NB4 (cell line): ENCODE measurements around the gene UQCC5.

Experiments used
- MAX ChIP-seq: IDR thresholded peaks from 2 replicates; pipeline ENCODE4 v1.6.1; 2011; ENCODE audit warnings: low read depth, low read length
- POLR2A ChIP-seq: IDR thresholded peaks from 2 replicates; pipeline ENCODE4 v1.6.1; 2011; ENCODE audit warnings: mild to moderate bottlenecking; ENCODE audit not compliant: insufficient read length; ENCODE audit errors: extremely low read depth
- TF ChIP-seq, protein P1 (sequence below): IDR thresholded peaks from one replicate; pipeline ENCODE4 v1.5.1; 2012; ENCODE audit warnings: low read depth, low read length

DNA sequence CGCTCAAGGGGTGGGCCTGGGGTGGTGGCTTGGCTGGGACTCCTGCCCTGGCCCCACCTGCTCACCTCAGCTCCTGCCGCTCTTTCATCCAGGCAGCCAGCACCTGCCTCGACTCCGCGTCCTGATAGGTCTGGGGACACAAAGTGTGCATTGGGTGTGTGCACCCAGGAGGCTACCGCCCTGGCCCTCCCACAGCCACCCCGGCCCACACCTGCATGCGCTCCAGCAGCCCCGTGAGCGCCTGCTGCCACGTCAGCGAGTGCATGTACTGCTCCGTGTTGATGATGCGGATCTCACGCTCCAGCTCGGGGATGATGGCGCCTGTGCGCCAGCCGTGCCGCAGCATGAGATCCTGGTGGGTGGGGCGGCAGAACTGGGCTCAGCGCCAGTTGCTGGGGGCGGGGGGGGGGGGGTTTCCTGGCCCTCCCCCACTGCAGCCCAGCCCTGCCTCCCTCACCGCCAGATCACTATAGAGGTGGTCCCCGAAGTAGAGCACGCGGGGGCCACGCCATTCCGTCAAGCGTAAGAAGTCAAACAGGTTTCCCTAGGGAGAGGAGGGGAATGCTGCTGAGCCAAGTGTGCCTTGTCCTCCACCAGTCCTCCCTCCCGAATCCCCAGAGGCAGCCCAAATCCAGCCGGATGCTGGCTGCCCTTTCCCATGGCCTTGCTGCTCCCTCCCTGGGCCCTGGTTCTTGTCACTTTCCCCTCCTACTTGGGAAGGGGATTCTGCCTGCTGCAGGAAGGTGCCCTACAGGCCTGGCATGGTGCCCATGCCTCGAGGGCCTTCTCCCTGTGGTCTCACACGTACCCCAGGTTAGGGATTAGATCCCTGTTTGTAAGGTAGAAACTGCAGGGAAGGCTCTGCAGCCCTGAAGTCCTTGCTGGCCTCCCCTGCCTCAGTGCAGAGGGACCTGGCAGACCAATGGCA, 11.4 kb upstream of the UQCC5 start:
- TF ChIP-seq POLR2A (no peak), MAX (no peak)
- TF ChIP-seq, protein P1, sequence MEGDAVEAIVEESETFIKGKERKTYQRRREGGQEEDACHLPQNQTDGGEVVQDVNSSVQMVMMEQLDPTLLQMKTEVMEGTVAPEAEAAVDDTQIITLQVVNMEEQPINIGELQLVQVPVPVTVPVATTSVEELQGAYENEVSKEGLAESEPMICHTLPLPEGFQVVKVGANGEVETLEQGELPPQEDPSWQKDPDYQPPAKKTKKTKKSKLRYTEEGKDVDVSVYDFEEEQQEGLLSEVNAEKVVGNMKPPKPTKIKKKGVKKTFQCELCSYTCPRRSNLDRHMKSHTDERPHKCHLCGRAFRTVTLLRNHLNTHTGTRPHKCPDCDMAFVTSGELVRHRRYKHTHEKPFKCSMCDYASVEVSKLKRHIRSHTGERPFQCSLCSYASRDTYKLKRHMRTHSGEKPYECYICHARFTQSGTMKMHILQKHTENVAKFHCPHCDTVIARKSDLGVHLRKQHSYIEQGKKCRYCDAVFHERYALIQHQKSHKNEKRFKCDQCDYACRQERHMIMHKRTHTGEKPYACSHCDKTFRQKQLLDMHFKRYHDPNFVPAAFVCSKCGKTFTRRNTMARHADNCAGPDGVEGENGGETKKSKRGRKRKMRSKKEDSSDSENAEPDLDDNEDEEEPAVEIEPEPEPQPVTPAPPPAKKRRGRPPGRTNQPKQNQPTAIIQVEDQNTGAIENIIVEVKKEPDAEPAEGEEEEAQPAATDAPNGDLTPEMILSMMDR, result no peak
